Common myeloid progenitor, CD34-positive (primary cell): ENCODE measurements around the gene KNTC1.

Experiments
- CTCF ChIA-PET: fragments of 350-600 bp; sonication (Branson Sonifier 250); formaldehyde crosslinking; loops from one replicate; lab custom pipeline; 2021; ENCODE audit warnings: antibody characterized with exemption; lab: Charles Lee
- POLR2A ChIA-PET: fragments of 350-600 bp; sonication (Branson Sonifier 250); formaldehyde crosslinking; loops from one replicate; lab custom pipeline; 2021; ENCODE audit warnings: antibody characterized with exemption; lab: Charles Lee
- DNase-seq, 3 donors: peaks; one replicate each; pipeline versions ENCODE4 v3.0.0 to v3.0.0-alpha.2; 2013
- H3K27ac ChIP-seq, 2 experiments: 1 replicate in 1 of 2; 2 replicates in 1 of 2; pipeline ENCODE4 v1.7.0; 2013; ENCODE audit warnings: inconsistent platforms in 2 of 2, low read length in 2 of 2, mild to moderate bottlenecking in 2 of 2, low read depth in 1 of 2, moderate library complexity in 1 of 2; ENCODE audit not compliant: severe bottlenecking in 2 of 2, insufficient read depth in 1 of 2, poor library complexity in 1 of 2
- H3K27me3 ChIP-seq, 5 experiments: replicated peaks in 2 of 5; 1 replicate in 3 of 5; 2 replicates in 2 of 5; pipeline versions ENCODE4 v1.6.1 to v1.7.0; 2013; ENCODE audit warnings: low read length in 4 of 5, mild to moderate bottlenecking in 2 of 5, moderate library complexity in 2 of 5, inconsistent platforms in 1 of 5; ENCODE audit not compliant: insufficient read depth in 5 of 5, control insufficient read depth in 4 of 5
- H3K36me3 ChIP-seq, 4 experiments: 1 replicate in 2 of 4; 2 replicates in 2 of 4; pipeline versions ENCODE4 v1.6.1 to v1.7.0; 2013; ENCODE audit warnings: low read length in 3 of 4, control low read depth in 1 of 4, mild to moderate bottlenecking in 1 of 4; ENCODE audit not compliant: control insufficient read depth in 4 of 4, insufficient read depth in 4 of 4
- H3K4me1 ChIP-seq, 4 experiments: 1 replicate in 3 of 4; 2 replicates in 1 of 4; pipeline versions ENCODE4 v1.6.1 to v1.7.1; 2013; ENCODE audit warnings: low read length in 3 of 4, mild to moderate bottlenecking in 3 of 4, control low read depth in 1 of 4, inconsistent platforms in 1 of 4, moderate library complexity in 1 of 4; ENCODE audit not compliant: control insufficient read depth in 4 of 4, insufficient read depth in 4 of 4; ENCODE audit errors: control extremely low read depth in 1 of 4
- H3K4me3 ChIP-seq, 7 experiments: 1 replicate in 4 of 7; 2 replicates in 3 of 7; pipeline versions ENCODE4 v1.5.1 to v1.7.0; 2013; ENCODE audit warnings: mild to moderate bottlenecking in 7 of 7, low read length in 6 of 7, moderate library complexity in 6 of 7, inconsistent platforms in 2 of 7, low read depth in 2 of 7, control low read depth in 1 of 7; ENCODE audit not compliant: insufficient read depth in 4 of 7, control insufficient read depth in 1 of 7; ENCODE audit errors: extremely low read depth in 1 of 7
- H3K9me3 ChIP-seq, 5 experiments: 1 replicate in 4 of 5; 2 replicates in 1 of 5; pipeline versions ENCODE4 v1.6.1 to v1.7.1; 2013; ENCODE audit warnings: low read length in 4 of 5, mild to moderate bottlenecking in 2 of 5, inconsistent platforms in 1 of 5, low read depth in 1 of 5, moderate library complexity in 1 of 5; ENCODE audit not compliant: control insufficient read depth in 4 of 5, insufficient read depth in 2 of 5; ENCODE audit errors: control extremely low read depth in 1 of 5
- WGBS: methylation state at CpG from one replicate; pipeline ENCODE4 v1.1.5; 2013; ENCODE audit not compliant: insufficient coverage; 5-methylcytosine and 5-hydroxymethylcytosine counted together

Gene KNTC1

DNA sequence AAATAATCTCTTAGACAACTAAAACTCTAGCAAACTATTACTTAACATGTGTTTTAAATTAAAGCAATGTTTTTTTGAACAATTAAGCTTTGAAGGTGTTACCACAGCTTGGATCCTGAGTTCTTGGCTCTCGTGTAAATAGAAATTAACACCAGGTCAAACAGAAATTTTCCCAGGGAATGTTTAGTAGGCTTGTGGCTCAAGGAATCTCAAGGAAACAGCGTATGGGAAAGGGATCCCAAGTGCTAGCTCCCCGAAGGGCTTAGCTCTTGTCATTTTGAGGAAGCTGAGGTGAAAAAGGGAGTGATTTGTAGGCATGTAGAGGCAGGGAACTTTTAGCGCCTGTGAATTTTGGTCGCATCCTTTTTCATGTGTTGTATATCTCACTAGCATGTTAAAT, 11.4 kb downstream of the KNTC1 start:
- no peaks in the 10 kb centered on the region for H3K9me3 ChIP-seq
- H3K36me3 ChIP-seq, result peaks cover 19 to 57% (median 42%) of the 10 kb centered on the region in 4 experiments
- H3K4me3 ChIP-seq, result no peak overlapping the region
- CTCF ChIA-PET, result interaction anchor here (1.1 kb wide), 1 partner anchor 26 kb away, joined by 3 read pairs; no protein-coding TSS in a partner anchor
- H3K27ac ChIP-seq, result no peak overlapping the region
- WGBS, result 97% methylated on average over 5 of the region's 5 CpGs
- POLR2A ChIA-PET, result interaction anchor here (0.6 kb wide), 1 partner anchor 265 kb away, joined by 3 read pairs; no protein-coding TSS in a partner anchor
- no peak for DNase-seq
- H3K4me1 ChIP-seq, result no peaks in the 10 kb centered on the region
- H3K27me3 ChIP-seq, result no peaks in the 10 kb centered on the region

DNA sequence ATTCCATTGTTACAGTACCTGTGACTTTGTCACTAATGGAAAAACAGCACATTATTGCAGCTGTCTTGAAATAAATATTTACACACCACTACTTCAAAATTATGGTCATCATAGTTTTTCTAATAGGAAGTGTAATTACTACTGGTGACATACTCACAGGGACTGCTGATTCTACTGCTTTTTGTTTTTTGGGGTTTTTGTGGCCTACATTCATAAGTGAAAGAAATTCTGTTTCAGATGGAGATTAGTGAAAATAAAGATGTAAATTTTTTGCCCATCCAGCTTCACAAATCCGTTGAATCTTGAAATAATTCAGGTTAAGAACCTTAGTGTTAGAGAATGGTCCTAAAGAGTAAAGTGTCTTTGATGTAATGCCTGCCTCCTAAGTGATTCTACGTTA, 17.5 kb downstream of the KNTC1 start:
- 100% methylated on average over 1 of the region's 2 CpGs for WGBS
- Histone ChIP-seq H3K4me3 (no peak overlapping the region), H3K27me3 (no peaks in the 10 kb centered on the region), H3K27ac (no peak overlapping the region), H3K36me3 (peaks cover 20 to 57% (median 41%) of the 10 kb centered on the region in 4 experiments), H3K4me1 (no peaks in the 10 kb centered on the region), H3K9me3 (no peaks in the 10 kb centered on the region)
- ChIA-PET CTCF (no interaction called here), POLR2A (no interaction called here)
- DNase-seq, result no peak

GRCh38 chr12:122545855-122546254, 18.8 kb downstream of the KNTC1 start:
- DNase-seq, result no peak
- Histone ChIP-seq H3K27ac (no peak overlapping the region), H3K4me3 (no peak overlapping the region), H3K4me1 (no peaks in the 10 kb centered on the region), H3K9me3 (no peaks in the 10 kb centered on the region), H3K27me3 (no peaks in the 10 kb centered on the region), H3K36me3 (peaks cover 20 to 66% (median 48%) of the 10 kb centered on the region in 4 experiments)
- ChIA-PET POLR2A (no interaction called here), CTCF (no interaction called here)
- WGBS, result 100% methylated on average over 1 of the region's 2 CpGs

DNA sequence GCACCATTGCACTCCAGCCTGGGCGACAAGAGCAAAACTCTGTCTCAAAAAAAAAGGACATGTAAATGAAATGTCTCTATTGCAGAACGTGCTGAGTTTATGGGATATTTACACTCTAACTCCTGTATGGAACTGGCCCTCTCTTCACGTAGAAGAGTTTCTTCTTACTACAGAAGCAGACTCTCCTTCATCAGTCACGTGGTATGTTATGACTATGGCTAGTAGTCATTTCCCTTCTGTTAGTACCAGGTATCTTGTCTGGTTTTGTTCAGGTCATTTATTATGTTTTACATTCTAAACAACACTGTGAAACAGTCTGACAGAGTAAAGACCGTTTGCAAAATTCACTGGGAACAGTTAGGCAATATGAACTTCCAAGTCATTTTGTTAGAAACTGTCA, 20.3 kb downstream of the KNTC1 start:
- Histone ChIP-seq H3K27ac (no peak overlapping the region), H3K36me3 (peaks cover 26 to 71% (median 53%) of the 10 kb centered on the region in 4 experiments), H3K4me3 (no peak overlapping the region), H3K9me3 (no peaks in the 10 kb centered on the region), H3K4me1 (no peaks in the 10 kb centered on the region), H3K27me3 (no peaks in the 10 kb centered on the region)
- CTCF ChIA-PET, result interaction anchor here (0.8 kb wide), 1 partner anchor 8 kb away, joined by 4 read pairs; no protein-coding TSS in a partner anchor
- WGBS, result 86% methylated on average over 1 of the region's 5 CpGs
- no peak for DNase-seq
- POLR2A ChIA-PET, result no interaction called here

DNA sequence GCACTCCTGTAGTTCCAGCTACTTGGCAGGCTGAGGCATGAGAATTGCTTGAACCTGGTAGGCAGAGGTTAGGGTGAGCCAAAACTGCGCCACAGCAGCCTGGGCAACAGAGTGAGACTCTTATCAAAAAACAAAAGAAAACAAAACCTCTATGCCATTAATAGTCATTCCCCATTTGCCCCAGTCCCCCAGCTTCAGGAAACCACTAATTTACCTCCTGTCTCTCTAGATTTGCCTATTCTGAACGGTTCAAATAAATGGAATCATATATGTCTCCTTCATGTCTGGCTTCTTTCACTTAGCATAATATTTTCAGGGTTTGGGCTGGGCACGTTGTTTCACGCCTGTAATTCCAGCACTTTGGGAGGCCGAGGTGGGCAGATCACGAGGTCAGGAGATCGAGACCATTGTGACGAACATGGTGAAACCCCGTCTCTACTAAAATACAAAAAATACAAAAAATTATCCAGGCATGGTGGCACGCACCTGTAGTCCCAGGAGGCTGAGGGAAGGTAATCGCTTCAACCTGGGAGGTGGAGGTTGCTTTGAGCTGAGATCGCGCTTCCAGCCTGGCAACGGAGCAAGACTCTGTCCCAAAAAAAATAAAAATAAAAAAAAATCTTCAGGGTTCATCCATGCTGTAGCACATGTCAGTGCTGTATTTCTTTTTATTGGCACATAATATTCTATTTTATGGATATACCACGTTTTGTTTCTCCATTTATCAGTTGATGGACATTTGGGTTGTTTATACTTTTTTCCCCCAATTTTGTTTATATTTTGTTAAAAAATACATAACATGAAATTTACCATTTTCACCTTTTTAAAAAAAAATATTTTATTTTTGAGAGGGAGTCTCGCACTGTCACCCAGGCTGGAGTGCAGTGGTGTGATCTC, 31.9 kb downstream of the KNTC1 start:
- CTCF ChIA-PET, result no interaction called here
- POLR2A ChIA-PET, result no interaction called here
- WGBS, result 91% methylated on average over 7 of the region's 16 CpGs

GRCh38 chr12:122560138-122560537, 33.1 kb downstream of the KNTC1 start:
- WGBS, result 100% methylated on average over 3 of the region's 3 CpGs
- POLR2A ChIA-PET, result no interaction called here
- Histone ChIP-seq H3K9me3 (no peaks in the 10 kb centered on the region), H3K4me3 (no peak overlapping the region), H3K36me3 (peaks cover 8 to 59% (median 42%) of the 10 kb centered on the region in 4 experiments), H3K4me1 (no peaks in the 10 kb centered on the region), H3K27ac (no peak overlapping the region), H3K27me3 (no peaks in the 10 kb centered on the region)
- DNase-seq, result no peak
- CTCF ChIA-PET, result no interaction called here

More for the DNA sequence above, 31.9 kb downstream of the KNTC1 start:
- DNase-seq, result no peak
- Histone ChIP-seq H3K36me3 (peaks cover 8 to 57% (median 39%) of the 10 kb centered on the region in 4 experiments), H3K27me3 (no peaks in the 10 kb centered on the region), H3K9me3 (no peaks in the 10 kb centered on the region), H3K27ac (no peak overlapping the region), H3K4me3 (no peak overlapping the region), H3K4me1 (no peaks in the 10 kb centered on the region)

DNA sequence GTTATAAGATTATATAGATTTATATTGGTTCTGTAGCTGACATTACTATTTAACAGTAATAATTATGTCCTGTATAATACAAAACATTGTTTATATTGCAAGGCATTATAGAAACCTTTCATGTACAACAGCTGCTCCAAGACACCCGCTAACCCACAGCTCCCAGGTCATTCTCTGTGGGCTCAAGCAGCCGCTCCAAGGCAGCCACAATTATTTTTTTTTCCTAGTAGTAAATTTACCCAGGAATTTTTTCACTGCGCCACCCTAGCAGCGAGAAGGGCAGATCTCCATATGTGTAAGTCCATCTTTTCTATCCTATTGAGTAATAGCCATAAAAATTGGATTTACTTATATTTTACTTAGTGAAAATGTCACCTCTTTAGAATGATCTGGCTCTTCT, 36.3 kb downstream of the KNTC1 start:
- peaks cover 2 to 50% (median 33%) of the 10 kb centered on the region in 4 experiments for H3K36me3 ChIP-seq
- H3K4me3 ChIP-seq, result no peak overlapping the region
- H3K27ac ChIP-seq, result no peak overlapping the region
- ChIA-PET POLR2A (no interaction called here), CTCF (interaction anchor here (0.6 kb wide), 1 partner anchor 1709 kb away, joined by 3 read pairs; no protein-coding TSS in a partner anchor)
- H3K27me3 ChIP-seq, result no peaks in the 10 kb centered on the region
- WGBS, result 93% methylated on average over 2 of the region's 4 CpGs
- H3K9me3 ChIP-seq, result no peaks in the 10 kb centered on the region
- DNase-seq, result no peak
- H3K4me1 ChIP-seq, result no peaks in the 10 kb centered on the region
